HEK293T (cell line): Measurements from ENCODE around the gene ZDHHC14.
"Not testable (repeated sequence)": the region's sequence is repeated elsewhere in the genome, so short reads cannot be mapped to it uniquely, and the experiment has no call there.

Experiments used
- CTCF ChIA-PET: fragments of 350-600 bp; formaldehyde crosslinking; extraction: SDS; loops from one replicate; lab custom pipeline; 2021; ENCODE audit warnings: antibody characterized with exemption, inconsistent platforms; lab: Yijun Ruan, JAX
- POLR2A ChIA-PET: fragments of 350-600 bp; formaldehyde crosslinking; extraction: SDS; loops from one replicate; lab custom pipeline; 2020; ENCODE audit warnings: antibody characterized with exemption, inconsistent platforms; lab: Yijun Ruan, JAX
- DNase-seq: peaks from one replicate; pipeline ENCODE4 v3.0.0; 2012; ENCODE audit warnings: mixed read lengths; ENCODE audit errors: extremely low spot score
- ARNT ChIP-seq: fragments of 450-650 bp; IDR thresholded peaks from 2 replicates; pipeline ENCODE4 v1.6.1; 2017; ENCODE audit warnings: mild to moderate bottlenecking
- BHLHE40 ChIP-seq: fragments of 450-650 bp; IDR thresholded peaks from 2 replicates; pipeline ENCODE4 v1.6.1; 2016; ENCODE audit warnings: mild to moderate bottlenecking, moderate library complexity, borderline replicate concordance
- CTBP1 ChIP-seq: fragments of 450-650 bp; IDR thresholded peaks from 2 replicates; pipeline ENCODE4 v1.6.1; 2016; ENCODE audit warnings: borderline replicate concordance
- ELF4 ChIP-seq: fragments of 450-650 bp; IDR thresholded peaks from 2 replicates; pipeline ENCODE4 v1.6.1; 2017; ENCODE audit warnings: antibody characterized with exemption
- FOXA1 ChIP-seq: fragments of 450-650 bp; IDR thresholded peaks from 2 replicates; pipeline ENCODE4 v1.6.1; 2016; ENCODE audit warnings: mild to moderate bottlenecking
- FOXK2 ChIP-seq: fragments of 450-650 bp; IDR thresholded peaks from 2 replicates; pipeline ENCODE4 v1.6.1; 2016; ENCODE audit warnings: mild to moderate bottlenecking
- FOXM1 ChIP-seq: fragments of 450-650 bp; IDR thresholded peaks from 2 replicates; pipeline ENCODE4 v1.6.1; 2017; ENCODE audit warnings: mild to moderate bottlenecking, borderline replicate concordance
- HDGF ChIP-seq: fragments of 450-650 bp; IDR thresholded peaks from 2 replicates; pipeline ENCODE4 v1.6.1; 2017; ENCODE audit warnings: antibody characterized with exemption, borderline replicate concordance
- L3MBTL2 ChIP-seq: fragments of 450-650 bp; conservative IDR thresholded peaks from 2 replicates; pipeline ENCODE4 v1.6.1; 2016; ENCODE audit warnings: mild to moderate bottlenecking
- LEF1 ChIP-seq: fragments of 450-650 bp; IDR thresholded peaks from 2 replicates; pipeline ENCODE4 v1.6.1; 2017; ENCODE audit warnings: mild to moderate bottlenecking, borderline replicate concordance
- NFRKB ChIP-seq: fragments of 450-650 bp; IDR thresholded peaks from 2 replicates; pipeline ENCODE4 v1.6.1; 2016; ENCODE audit warnings: mild to moderate bottlenecking, moderate library complexity
- PKNOX1 ChIP-seq: fragments of 450-650 bp; IDR thresholded peaks from 2 replicates; pipeline ENCODE4 v1.6.1; 2016
- SP1 ChIP-seq: fragments of 450-650 bp; IDR thresholded peaks from 2 replicates; pipeline ENCODE4 v1.6.1; 2017
- SUZ12 ChIP-seq: fragments of 450-650 bp; IDR thresholded peaks from 2 replicates; pipeline ENCODE4 v1.6.1; 2016; ENCODE audit warnings: mild to moderate bottlenecking
- TARDBP ChIP-seq: fragments of 450-650 bp; IDR thresholded peaks from 2 replicates; pipeline ENCODE4 v1.6.1; 2016
- ZNF384 ChIP-seq: fragments of 450-650 bp; IDR thresholded peaks from 2 replicates; pipeline ENCODE4 v1.6.1; 2016

ZDHHC14 gene

GRCh38 chr6:157718503-157719187, 337.7 kb downstream of the ZDHHC14 start:
- TF ChIP-seq LEF1 = no peak
- TF ChIP-seq CTBP1 = no peak
- TF ChIP-seq FOXK2 = no peak
- TF ChIP-seq NFRKB = no peak
- TF ChIP-seq ELF4 = no peak
- TF ChIP-seq PKNOX1 = no peak
- no peak for TF ChIP-seq SUZ12
- no peak for TF ChIP-seq TARDBP
- no peak for TF ChIP-seq SP1
- no peak for TF ChIP-seq HDGF
- TF ChIP-seq L3MBTL2 = no peak
- no peak for TF ChIP-seq ZNF384
- no peak for TF ChIP-seq FOXA1
- POLR2A ChIA-PET = no interaction called here
- CTCF ChIA-PET = no interaction called here
- DNase-seq = no peak

- POLR2A ChIA-PET, CTCF ChIA-PET: not testable (repeated sequence)
Observed at GRCh38 chr6:157720964-157721363, 340.0 kb downstream of the ZDHHC14 start.

GRCh38 chr6:157721426-157721825, 340.4 kb downstream of the ZDHHC14 start:
- DNase-seq = no peak
- ChIA-PET POLR2A (no interaction called here), CTCF (no interaction called here)
- TF ChIP-seq SP1 (no peak), PKNOX1 (no peak), SUZ12 (no peak), NFRKB (no peak), FOXK2 (no peak), BHLHE40 (no peak), CTBP1 (no peak), FOXA1 (no peak), ELF4 (no peak), TARDBP (no peak), HDGF (no peak), ZNF384 (no peak), L3MBTL2 (no peak), ARNT (no peak), FOXM1 (no peak)

More at GRCh38 chr6:157720964-157721363, 340.0 kb downstream of the ZDHHC14 start:
- not testable (repeated sequence) for DNase-seq

- ChIA-PET CTCF (no interaction called here), POLR2A (no interaction called here)
- TF ChIP-seq L3MBTL2 (no peak), FOXA1 (no peak), ELF4 (no peak), NFRKB (no peak), HDGF (no peak), ZNF384 (no peak), PKNOX1 (no peak), ARNT (no peak), BHLHE40 (no peak), TARDBP (no peak), FOXM1 (no peak), SP1 (no peak)
- DNase-seq = no peak
Observed at GRCh38 chr6:157721830-157722229, 340.8 kb downstream of the ZDHHC14 start.

GRCh38 chr6:157723376-157723775, 342.4 kb downstream of the ZDHHC14 start:
- TF ChIP-seq ELF4 = no peak
- no peak for TF ChIP-seq SUZ12
- no peak for TF ChIP-seq PKNOX1
- TF ChIP-seq BHLHE40 = no peak
- no peak for TF ChIP-seq CTBP1
- TF ChIP-seq LEF1 = no peak
- no peak for TF ChIP-seq FOXA1
- no peak for TF ChIP-seq L3MBTL2
- no peak for TF ChIP-seq FOXM1
- no peak for TF ChIP-seq HDGF
- no peak for TF ChIP-seq TARDBP
- TF ChIP-seq ARNT = no peak
- TF ChIP-seq SP1 = no peak
- no peak for TF ChIP-seq FOXK2
- no peak for DNase-seq
- ChIA-PET POLR2A (no interaction called here), CTCF (interaction anchor here (0.6 kb wide), 1 partner anchor 372 kb away, joined by 4 read pairs; no protein-coding TSS in a partner anchor)
